Embryonic facial prominence (tissue), 1 donor: ENCODE results near the gene RACGAP1.
"Not testable (repeated sequence)": the region's sequence is repeated elsewhere in the genome, so short reads cannot be mapped to it uniquely, and the experiment has no call there.

Experiments
- DNase-seq: peaks from one replicate; pipeline ENCODE4 v3.0.0-alpha.2; 2016; ENCODE audit errors: extremely low spot score

The RACGAP1 gene

GRCh38 chr12:50026691-50027090 is 1.4 kb upstream of the RACGAP1 start:
- DNase-seq: no peak

- DNase-seq: no peak
These were observed 498 bp downstream of the RACGAP1 start for GRCh38 chr12:50024805-50025186.

- no peak for DNase-seq
These were observed 1.1 kb downstream of the RACGAP1 start for GRCh38 chr12:50024227-50024626.

GRCh38 chr12:50022903-50023302 is 2.4 kb downstream of the RACGAP1 start:
- no peak for DNase-seq

DNA sequence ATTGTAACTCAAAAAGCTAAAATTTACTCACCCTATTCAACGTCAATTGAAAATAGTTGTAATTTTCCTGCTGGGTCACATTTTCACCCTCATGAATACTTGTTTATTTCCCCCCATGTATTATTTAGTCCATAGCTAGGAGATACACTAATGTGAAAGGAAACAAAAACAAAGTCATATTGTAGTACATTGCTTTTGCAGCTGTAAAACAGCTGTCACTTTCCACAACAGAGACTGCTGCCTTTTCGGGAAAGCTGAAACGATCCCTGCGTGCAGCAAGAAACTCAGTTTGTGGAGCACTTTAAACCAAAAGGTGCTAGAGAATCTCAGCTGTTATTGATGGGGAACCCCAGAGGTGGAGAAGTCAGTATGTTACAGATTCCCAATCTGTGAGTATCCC is 4.3 kb downstream of the RACGAP1 start:
- DNase-seq: no peak

- no peak for DNase-seq
These were observed 5.8 kb downstream of the RACGAP1 start for GRCh38 chr12:50019524-50019923.

- DNase-seq: no peak
These were observed 6.3 kb downstream of the RACGAP1 start for GRCh38 chr12:50018968-50019367.

DNA sequence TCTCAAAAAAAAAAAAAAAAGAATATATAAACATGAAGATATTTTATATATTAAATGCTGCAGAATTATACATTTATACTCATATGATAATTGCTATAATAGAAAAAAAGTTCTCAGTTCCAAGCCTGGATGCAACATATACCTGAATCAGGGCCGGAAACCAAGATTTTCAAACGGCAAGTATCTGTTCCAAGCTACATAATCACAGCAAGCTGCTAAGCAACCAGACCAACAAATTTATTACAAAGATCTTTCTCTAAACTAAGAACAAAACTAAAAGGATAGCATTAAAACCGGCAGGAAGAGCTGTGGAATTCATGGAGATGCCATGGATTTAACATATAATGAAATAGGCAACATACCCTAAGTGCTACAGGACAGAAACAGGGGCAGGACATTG is 7.1 kb downstream of the RACGAP1 start:
- no peak for DNase-seq

DNA sequence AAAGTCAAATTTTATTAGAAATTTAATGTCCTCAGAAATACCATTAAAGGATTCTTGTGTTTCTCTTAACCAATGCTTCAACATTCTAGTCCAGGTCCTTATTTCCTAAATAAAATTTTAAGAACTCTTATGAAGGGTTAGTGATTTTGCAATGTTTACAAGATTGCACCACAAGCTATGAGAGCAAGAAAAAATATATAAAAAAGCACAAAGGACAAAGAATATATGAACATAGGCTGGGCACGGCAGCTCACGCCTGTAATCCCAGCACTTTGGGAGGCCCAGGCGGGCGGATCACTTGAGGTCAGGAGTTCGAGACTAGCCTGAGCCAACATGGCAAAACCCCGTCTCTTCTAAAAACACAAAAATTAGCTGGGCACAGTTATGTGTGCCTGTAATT is 7.7 kb downstream of the RACGAP1 start:
- DNase-seq: no peak

DNA sequence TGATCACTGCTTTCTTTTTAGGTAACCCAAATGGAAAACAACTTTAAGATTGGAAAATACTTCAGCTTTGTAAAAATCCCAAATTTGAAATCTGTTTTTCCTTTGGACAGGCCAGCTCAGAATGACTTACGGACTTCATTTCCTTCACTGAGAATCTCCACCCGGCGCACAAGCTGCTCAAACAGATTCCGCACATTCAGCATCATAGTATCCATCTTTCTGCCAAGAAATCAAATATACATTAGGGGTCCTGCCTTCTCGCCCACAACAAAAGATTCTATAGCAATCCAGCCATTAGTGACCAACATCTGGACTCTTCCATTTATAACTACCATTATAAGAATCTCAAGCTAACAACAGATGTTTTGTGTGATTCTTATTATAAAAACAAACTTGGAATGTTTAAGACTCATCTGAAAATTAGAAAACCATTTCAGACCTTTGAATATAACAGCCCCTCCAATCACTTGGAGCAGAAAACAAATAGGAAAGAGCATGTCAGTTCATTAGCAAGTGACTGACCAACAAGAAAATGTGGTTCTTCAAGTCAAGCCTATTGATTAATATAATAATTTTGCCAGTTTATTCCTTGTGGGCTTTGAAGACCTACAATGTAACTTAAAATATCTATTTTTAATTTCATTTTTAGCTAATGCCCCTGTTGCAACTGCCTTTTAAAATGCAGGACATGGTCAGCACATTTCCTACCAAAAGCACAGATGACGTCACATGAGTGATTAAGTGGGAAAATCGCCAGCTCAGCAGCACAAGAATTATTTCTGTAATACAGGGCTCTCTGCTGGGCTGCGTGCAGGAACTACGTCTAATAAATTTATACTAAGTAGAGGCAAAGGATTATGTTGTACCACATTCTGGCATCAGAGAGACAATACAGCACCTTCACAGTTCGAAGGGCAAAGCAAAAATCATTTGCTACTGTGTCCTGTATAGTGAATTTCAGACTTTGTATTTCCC is 8.5 kb downstream of the RACGAP1 start:
- DNase-seq: no peak

GRCh38 chr12:50014342-50014741 is 11.0 kb downstream of the RACGAP1 start:
- no peak for DNase-seq

DNA sequence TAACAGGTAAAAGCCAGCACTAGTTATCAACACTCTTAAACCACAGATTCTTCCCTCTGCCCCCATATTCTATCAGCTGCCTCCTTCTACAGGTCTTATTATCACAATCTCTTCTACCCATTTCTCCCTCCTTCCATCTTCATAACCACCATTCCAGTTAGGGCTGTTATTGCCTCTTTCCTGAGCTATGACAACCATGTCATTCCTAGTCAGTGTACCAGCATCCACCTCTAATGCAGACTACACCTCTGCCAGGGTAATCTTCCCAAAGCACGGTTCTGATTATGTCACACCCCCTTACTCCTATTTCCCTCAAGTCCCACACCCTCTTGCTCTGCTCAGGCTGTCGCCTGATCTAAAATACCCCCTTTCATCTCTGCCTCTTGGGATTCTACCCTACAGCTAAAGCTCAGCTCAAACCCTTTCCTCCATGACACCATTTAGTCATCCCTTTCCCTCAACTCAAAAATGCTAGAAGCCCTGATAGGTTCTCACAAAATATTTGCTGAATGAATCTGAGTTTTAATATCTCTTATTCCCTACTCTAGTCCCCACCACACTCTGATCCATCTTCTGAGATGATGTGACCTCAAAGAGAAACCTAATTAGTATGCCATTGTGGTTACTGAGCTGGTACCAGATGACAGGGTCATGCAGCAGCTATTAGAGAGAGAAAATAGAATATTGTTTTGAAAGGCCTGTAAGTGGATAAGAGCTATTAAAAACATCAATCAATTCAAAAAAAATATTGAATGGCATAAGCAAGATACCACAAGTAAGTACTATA is 11.7 kb downstream of the RACGAP1 start:
- DNase-seq: no peak

- DNase-seq: no peak
These were observed 18.4 kb downstream of the RACGAP1 start for GRCh38 chr12:50006754-50007442.

- DNase-seq: no peak
These were observed 19.0 kb downstream of the RACGAP1 start for GRCh38 chr12:50006280-50006679.

- DNase-seq: no peak
These were observed 20.1 kb downstream of the RACGAP1 start for GRCh38 chr12:50005175-50005574.

- DNase-seq: no peak
These were observed 20.6 kb downstream of the RACGAP1 start for GRCh38 chr12:50004696-50005095.

DNA sequence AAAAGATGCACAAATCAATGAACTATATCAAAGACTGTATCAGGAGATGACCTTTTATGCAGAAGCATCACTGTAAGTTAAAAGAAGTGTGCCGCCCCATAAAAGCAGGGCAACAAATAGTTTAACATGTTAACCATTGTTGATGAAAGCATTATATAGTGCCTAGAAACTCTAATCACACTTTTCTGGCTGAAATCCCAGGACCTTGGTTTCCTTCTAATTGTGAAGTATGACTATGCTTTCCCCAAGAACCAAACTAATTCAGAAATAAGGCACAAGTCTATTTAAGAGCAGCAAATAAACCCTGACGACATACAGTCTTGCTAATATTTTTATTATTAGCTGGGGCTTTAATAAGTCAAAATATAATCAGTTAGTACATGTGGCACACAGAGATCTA is 21.7 kb downstream of the RACGAP1 start:
- no peak for DNase-seq

DNA sequence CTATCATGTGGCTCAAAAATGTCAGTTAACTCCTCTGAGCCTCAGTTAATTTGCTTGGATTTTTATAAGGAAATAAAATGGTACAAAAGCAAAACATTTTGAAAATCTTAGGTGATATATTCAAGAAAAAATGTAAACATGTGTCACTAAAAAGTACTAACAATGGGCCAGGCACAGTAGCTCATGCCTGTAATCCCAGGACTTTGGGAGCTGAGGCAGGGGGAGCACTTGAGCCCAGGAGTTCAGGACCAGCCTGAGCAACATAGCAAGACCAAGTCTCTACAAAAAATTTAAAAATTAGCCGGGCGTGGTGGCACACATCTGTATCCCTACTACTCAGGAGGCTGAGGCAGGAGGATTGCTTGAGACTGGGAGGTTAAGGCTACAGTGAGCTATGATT is 26.8 kb downstream of the RACGAP1 start:
- no peak for DNase-seq

GRCh38 chr12:49990273-49990672 is 35.0 kb downstream of the RACGAP1 start:
- no peak for DNase-seq

DNA sequence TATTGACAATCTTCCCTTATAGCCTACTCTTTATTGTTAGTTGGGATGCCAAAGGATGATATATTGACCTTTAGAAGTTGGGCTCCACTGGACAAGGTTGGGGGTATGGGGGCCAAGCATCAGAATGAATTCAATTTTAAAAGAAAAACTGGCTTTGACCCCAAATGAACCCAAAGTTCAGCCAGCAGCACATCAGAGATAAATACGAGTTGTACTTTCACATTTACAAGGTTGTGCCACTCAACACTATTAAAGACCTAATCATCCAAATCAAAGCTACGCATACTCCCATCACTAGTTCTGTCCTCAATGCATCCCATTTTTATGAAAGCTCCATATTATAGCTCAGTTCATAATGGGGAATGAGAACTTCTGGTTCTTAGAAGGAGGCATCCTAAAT is 35.9 kb downstream of the RACGAP1 start:
- not testable (repeated sequence) for DNase-seq

GRCh38 chr12:49987625-49988303 is 37.5 kb downstream of the RACGAP1 start:
- DNase-seq: no peak

DNA sequence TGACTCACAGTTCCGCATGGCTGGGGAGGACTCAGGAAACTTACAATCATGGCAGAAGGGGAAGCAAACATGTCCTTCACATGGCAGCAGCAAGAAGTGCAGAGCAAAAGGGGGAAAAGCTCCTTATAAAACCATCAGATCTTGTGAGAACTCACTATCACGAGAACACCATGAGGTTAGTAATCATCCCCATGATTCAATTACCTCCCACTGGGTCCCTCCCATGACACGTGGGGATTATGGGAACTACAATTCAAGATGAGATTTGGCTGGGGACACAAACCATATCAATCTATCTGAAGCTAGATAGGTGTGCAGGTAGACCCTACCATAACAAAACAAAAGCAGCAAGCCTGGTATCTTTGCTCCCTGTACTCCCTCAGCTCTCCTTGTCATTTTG is 38.8 kb downstream of the RACGAP1 start:
- not testable (repeated sequence) for DNase-seq
